IPS-NIHi11 (cell line): ENCODE results near the gene DNAJC5G.
"Not testable (repeated sequence)": the region's sequence is repeated elsewhere in the genome, so short reads cannot be mapped to it uniquely, and the experiment has no call there.

Source experiments
- DNase-seq: peaks from one replicate; pipeline ENCODE4 v3.0.0; 2012; ENCODE audit warnings: mixed read lengths, low spot score

DNAJC5G gene

DNA sequence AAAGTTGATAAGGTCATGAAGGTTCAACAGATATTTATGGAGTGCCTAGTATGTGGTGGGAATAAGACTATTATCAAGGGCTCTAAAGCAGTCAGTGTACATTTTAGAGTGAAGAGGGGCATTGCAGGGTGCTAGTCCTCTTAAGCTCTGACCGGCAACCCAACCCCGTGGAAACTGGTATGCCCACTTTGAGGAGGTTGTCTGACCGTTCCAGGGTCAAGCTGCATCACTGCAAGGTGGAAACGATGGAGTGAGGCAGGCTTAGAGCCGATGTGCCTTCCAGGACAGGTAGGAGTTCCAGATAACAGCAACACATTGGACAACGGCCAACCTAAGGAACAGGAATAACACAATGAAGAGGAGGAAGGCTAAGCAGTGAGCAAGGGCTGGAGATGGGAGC is 34.4 kb downstream of the DNAJC5G start:
- no peak for DNase-seq

- no peak for DNase-seq
These were observed 36.9 kb downstream of the DNAJC5G start for GRCh38 chr2:27312152-27312551.

GRCh38 chr2:27313882-27314645 is 38.8 kb downstream of the DNAJC5G start:
- no peak for DNase-seq

DNA sequence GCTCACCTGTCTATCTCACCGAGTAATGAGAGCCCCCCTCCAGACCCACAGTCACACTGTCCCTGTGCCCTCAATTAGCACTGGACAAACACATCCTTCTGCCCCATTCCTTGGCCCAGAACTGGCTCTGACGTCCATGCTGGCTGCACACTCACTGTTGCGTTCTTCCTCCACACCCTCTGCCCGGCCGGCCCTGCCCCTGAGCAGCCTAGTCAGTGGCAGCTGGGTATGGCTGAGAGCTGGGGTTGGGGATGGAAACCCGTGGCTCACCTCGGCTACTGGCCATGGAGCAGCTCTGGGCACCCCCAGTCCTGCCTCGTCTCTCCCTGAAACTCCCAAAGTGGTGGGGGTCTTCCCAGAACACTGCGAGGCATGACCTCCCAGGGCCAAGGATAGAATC is 39.5 kb downstream of the DNAJC5G start:
- no peak for DNase-seq

DNA sequence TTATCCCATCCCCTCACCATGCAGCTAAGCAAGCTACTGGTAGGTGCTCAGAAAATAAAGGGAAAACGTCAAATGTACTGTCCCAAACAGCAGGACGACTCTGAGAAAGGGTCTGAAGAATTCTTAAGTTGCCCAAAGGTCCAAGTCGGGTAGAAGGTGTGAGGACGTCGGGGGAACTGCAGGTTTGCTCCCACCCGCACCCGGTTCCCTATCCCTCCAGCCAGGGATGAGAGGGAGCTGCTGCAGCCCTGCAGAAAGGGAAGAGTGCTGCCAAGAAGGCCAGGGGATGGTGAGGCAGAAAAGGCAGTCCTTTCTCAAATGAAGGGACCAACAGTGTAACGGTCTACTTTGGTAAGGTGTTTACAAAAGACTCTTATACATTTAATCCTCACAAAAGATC is 39.9 kb downstream of the DNAJC5G start:
- no peak for DNase-seq

- DNase-seq = no peak
These were observed 41.6 kb downstream of the DNAJC5G start for GRCh38 chr2:27316655-27317412.

GRCh38 chr2:27319839-27320238 is 44.6 kb downstream of the DNAJC5G start:
- DNase-seq = not testable (repeated sequence)

GRCh38 chr2:27320958-27321543 is 45.8 kb downstream of the DNAJC5G start:
- peak; percentile 71 for DNase-seq

GRCh38 chr2:27322301-27322765 is 47.1 kb downstream of the DNAJC5G start:
- no peak for DNase-seq

DNA sequence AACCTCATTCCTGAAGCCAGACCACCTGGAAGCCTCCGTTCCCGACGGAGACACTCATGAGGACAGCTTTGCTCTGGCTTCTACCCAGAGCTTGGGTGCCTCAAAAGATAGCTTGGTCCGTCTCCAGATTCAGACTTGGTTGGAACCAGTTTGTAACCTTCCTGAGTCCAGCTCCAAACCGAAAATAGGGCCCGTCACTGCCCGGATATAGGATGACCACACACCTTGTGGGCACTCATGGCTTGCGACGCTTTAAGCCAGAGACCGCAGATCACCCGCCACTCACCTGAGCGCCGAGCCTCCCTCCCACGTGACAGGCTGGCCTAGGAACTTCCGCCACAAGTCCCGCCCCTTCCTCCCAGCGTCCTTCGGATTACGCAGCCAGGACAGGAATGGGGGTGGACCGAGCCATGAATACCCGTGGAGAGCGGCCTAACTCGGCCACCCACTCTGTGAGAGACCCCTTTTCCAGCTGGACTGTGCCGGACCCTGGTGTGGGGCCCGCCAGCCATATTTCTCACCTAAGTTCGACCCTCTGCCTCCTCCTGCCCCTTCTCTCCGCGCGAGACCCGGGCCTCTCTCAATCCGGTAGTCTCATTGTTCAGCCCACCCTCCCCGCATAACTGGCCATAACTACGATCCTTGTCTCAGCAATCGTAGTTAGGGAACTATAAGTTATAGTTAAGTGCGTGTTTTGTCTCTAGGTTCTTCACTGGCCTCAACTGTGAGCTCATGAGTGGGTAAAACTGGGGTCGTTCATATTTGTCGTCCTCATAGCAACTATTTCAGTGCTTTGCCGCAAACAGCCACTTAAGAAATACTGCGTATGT is 47.7 kb downstream of the DNAJC5G start, which contains the start of gene MPV17:
TSS of gene MPV17 (minus strand) at position 332 of the 830 bp plus-strand sequence. CDS start 580 bp downstream, outside the sequence.
- peak; percentile 98 for DNase-seq

- peak; percentile 32 for DNase-seq
These were observed 48.5 kb downstream of the DNAJC5G start for GRCh38 chr2:27323596-27324285.

GRCh38 chr2:27324720-27325119 is 49.5 kb downstream of the DNAJC5G start:
- no peak for DNase-seq
